DMS114 treated with DMSO at 0.1 percent for 48 hours (cell line): ENCODE measurements around the gene AMOTL1.

Experiments
- DNase-seq: peaks from one replicate; lab custom pipeline; 2025; ENCODE audit not compliant: unreplicated experiment; lab: John Stamatoyannopoulos, UW

The AMOTL1 gene

GRCh38 chr11:94853836-94854235 is 85.7 kb downstream of the AMOTL1 start:
- no peak for DNase-seq

GRCh38 chr11:94854770-94855633 is 86.8 kb downstream of the AMOTL1 start:
- no peak for DNase-seq

GRCh38 chr11:94855666-94856065 is 87.5 kb downstream of the AMOTL1 start:
- no peak for DNase-seq

- DNase-seq, result no peak
Measured at GRCh38 chr11:94856443-94856842, 88.3 kb downstream of the AMOTL1 start.

GRCh38 chr11:94857337-94857736 is 89.2 kb downstream of the AMOTL1 start:
- DNase-seq, result no peak

- no peak for DNase-seq
Measured at GRCh38 chr11:94858012-94858705, 90.0 kb downstream of the AMOTL1 start.

- DNase-seq, result no peak
Measured at GRCh38 chr11:94860333-94860732, 92.2 kb downstream of the AMOTL1 start.

- no peak for DNase-seq
Measured at GRCh38 chr11:94861306-94861845, 93.2 kb downstream of the AMOTL1 start.

GRCh38 chr11:94862926-94863880 is 95.0 kb downstream of the AMOTL1 start:
- no peak for DNase-seq

- no peak for DNase-seq
Measured at GRCh38 chr11:94864506-94865045, 96.4 kb downstream of the AMOTL1 start.

GRCh38 chr11:94866231-94866822 is 98.2 kb downstream of the AMOTL1 start:
- DNase-seq, result no peak

- no peak for DNase-seq
Measured at GRCh38 chr11:94866936-94867795, 99.0 kb downstream of the AMOTL1 start.

- DNase-seq, result no peak
Measured at GRCh38 chr11:94868468-94868867, 100.3 kb downstream of the AMOTL1 start.

- DNase-seq, result no peak
Measured at GRCh38 chr11:94869186-94869585, 101.0 kb downstream of the AMOTL1 start.

GRCh38 chr11:94870422-94870821 is 102.3 kb downstream of the AMOTL1 start:
- DNase-seq, result no peak

GRCh38 chr11:94871491-94872185 is 103.5 kb downstream of the AMOTL1 start:
- no peak for DNase-seq

GRCh38 chr11:94873916-94874540 is 105.9 kb downstream of the AMOTL1 start:
- DNase-seq, result no peak

- DNase-seq, result no peak
Measured at GRCh38 chr11:94876222-94876621, 108.1 kb downstream of the AMOTL1 start.
